GM19463 (cell line): ENCODE results near the gene ZNF264.
"Not testable (repeated sequence)": the region's sequence is repeated elsewhere in the genome, so short reads cannot be mapped to it uniquely, and the experiment has no call there.

Source experiments
- ATAC-seq: cut with Tn5 transposase; IDR thresholded peaks from one replicate; pipeline ENCODE4 v1.9.1; 2021; ENCODE audit warnings: mild to moderate bottlenecking, moderate library complexity; ENCODE audit not compliant: unreplicated experiment

The ZNF264 gene

DNA sequence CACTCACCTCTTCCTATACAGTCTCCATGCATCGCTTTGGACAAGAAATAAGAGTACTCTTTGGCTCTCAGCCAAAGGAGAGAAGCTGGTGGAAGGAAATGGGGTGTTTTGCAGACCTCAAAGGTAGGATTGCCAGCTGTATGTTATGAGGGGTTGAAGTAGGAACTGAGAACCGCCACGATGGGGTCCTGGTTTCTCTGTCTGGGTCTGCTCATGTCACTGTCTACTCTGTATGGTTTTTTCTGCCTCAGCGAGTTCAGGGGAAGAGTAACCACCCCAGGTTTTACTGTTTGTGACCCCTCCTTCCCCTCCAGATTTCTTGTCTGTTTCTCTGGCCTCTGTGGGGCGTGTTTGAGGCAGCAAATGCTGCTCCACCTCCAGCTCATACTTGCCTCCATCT is 53.2 kb downstream of the ZNF264 start:
- ATAC-seq, result no peak

DNA sequence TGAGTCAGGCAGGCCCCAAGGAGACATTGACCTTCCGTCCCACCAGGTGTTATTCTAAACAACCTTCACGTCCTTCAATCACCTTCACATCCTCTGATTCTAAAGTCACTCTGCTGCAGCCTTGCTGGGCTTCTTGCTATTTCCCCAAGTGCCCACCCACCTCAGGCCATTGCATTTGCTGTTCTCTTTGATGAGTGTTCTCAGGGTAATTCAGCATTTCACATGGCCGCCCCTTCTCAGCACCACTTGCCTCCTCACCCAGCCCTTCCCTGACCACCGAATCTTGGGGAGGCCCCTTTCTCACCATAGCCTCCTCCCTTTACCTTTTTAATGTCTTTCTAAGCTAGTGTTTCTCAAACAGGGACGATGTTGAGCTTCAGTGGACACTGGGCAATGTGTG is 53.8 kb downstream of the ZNF264 start:
- ATAC-seq, result no peak

DNA sequence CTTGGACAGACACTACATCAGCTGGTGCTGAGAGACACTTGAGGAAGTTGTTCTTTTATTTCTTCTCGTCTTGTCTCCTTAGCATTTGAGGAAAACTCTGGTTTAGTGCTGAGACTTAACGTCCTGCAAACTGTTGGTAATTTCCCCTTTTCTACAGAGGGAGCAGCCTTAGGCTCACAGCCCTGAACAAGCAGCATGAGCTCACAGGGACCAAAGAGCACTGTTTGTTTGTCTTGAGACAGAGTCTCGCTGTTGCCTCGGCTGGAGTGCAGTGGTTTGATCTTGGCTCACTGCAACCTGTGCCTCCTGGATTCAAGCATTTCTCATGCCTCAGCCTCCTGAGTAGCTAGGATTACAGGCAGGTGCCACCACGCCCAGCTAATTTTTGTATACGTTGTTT is 54.7 kb downstream of the ZNF264 start:
- ATAC-seq, result no peak

DNA sequence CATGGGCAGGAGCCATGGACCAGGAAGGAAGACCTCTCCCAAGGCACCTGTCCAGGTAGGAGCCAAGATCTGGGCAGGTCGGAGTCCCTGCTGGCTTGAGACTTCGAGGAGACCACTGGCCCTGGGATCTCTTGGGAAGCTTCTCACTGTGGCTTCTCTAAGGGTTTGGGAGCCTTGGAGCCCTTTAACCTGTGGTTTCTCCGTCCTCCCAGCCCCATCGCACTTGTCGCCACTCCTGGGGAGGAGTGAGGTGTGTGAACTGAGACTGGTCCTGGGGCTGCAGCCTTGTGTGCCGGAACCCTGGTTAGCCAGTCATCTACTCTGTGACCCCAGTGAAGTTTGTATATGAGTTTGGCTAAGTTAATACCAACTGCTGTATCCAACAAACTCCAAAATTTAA is 57.3 kb downstream of the ZNF264 start:
- no peak for ATAC-seq

DNA sequence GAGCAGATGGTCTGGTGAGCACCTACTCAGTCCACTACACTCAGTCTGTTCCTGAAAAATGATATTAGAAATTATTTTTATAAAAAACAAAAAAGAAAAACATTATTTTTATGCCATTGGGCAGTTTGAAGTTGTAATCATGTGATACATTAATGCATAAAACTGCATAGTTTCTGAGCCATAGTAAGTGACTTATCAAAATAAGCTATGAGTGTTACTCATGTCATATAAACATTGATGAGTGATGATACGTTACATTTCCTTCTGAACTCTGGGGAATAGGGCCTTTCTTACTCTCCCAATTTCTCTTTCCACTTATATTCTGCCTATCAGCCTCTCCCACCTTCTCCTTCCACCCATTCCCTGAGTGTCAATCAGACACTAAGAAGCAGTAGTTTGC is 58.0 kb downstream of the ZNF264 start:
- ATAC-seq, result no peak

DNA sequence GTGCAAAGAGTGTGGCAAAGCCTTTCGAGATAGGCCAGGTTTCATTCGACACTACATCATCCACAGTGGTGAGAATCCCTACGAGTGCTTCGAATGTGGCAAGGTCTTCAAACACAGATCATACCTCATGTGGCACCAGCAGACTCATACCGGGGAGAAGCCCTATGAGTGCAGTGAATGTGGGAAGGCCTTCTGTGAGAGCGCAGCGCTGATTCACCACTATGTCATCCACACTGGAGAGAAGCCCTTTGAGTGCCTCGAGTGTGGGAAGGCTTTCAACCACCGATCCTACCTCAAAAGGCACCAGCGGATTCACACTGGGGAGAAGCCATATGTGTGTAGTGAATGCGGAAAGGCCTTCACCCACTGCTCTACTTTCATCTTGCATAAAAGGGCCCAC is 62.5 kb downstream of the ZNF264 start:
- ATAC-seq, result not testable (repeated sequence)

DNA sequence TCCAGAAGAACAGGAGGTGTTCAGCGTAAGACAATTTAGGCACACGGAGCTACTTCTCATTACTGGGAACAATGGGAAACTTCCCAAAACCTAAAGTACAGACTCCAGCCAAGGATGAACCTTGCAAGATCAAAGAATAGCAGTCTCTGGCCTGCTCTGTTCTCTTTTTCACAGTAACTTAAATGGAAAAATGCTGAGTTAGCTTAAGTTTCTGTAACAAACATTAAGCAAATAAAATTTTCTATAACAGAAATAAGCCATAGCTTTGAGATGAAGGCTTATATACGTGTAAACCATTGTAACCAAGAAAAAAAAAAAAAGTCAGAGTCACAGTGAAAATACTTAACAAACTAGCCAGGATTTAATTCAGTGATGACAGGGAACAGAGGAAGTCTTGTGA is 70.7 kb downstream of the ZNF264 start:
- ATAC-seq, result no peak

DNA sequence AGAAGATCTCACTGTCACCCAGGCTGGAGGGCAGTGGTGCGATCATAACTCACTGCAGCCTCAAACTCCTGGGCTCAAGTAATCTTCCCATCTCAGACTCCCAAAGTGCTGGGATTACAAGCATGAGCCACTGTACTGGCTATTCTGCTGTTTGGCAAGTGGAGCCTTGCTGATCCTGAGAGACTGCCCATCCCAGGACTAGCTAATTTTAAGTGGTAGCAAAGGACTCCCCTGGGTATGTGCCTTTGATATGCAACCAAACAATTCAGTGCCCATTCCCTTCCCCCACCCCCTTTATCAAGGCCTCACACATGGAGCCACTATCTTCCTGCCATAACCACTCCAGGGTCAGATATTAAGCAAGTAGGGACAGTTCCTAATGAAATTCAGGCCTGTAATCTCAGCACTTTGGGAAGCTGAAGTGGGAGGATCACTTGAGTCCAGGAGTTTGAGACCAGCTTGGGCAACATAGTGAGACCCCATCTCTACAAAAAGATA is 72.0 kb downstream of the ZNF264 start:
- ATAC-seq, result no peak

DNA sequence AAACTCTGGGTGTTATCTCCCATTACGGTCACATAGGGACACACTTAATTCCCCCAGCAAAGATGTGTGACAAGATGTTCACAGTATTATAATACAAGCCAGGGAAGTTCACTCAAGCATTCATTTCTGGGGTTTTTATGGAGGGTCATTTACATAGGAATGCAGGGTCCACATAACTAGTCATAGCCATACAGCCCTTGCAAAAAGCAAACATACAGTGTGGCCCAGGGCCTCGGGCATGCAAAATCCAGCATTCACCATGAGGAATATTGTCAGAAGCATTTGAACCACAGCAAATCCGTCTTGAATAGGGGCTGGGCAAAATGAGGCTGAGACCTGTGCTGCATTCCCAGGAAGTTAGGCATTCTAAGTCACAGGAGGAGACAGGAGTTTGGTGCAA is 76.0 kb downstream of the ZNF264 start:
- ATAC-seq, result no peak

DNA sequence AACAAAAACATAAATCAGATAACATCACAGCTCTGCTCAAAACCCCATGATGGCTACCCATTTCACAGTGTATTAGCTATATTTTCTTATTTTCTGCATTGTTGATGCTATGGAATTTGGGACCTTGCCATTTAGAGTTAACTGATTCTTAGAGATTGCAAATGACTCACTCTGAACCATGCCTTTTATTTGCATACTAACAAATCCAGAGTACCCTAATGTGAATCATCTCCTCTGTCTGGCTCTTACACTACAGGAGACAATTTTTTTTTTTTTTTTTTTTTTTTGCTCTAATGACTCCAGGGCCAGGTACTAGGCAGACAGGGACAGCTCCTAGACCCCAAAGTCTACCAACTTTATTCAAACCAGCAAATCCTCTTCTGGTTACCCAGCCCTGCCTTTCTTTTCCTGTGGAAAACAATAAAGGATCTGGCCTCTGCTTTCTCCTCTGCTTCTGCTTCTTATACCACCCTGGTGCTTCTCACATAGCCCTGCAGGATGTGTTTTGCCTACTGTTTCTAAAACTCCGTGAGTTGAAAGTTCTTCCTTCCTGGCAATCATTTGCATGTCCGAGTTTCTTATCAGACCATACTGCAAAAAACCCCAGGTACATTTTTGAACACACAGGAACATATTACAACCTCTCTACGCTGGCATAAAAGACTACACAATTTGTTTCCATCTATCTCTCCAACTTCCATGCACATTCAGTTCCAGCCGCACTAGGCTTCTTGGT is 78.4 kb downstream of the ZNF264 start:
- no peak for ATAC-seq

DNA sequence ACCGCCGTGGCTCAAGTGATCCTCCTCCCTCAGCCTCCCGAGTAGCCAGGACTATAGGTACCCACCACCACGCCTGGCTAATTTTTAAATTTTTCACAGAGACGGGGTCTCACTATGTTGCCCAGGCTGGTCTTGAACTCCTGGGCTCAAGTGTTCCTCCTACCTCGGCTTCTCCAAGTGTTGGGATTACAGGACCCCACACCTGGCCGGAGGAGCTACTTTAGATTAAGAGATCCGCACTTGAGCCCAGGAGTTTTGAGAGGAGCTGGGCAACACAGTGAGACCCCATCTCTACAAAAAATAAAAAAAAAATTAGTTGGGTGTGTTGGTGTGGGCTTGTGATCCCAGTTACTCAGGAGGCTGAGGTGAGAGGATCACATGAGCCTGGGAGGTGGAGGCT is 80.0 kb downstream of the ZNF264 start:
- no peak for ATAC-seq
